ENCODE data around the gene MYO5A. TPM values are rescaled to one million over a fixed set of nuclear protein-coding genes. Genes with fewer than 3 reads are reported as not detected.

MYO5A gene
- total and polyA plus RNA-seq, 2 donors (not counting 3 experiments of a cell fraction or from before 2014, with no cell fraction given), result 31.9 to 91.9 TPM

DNA sequence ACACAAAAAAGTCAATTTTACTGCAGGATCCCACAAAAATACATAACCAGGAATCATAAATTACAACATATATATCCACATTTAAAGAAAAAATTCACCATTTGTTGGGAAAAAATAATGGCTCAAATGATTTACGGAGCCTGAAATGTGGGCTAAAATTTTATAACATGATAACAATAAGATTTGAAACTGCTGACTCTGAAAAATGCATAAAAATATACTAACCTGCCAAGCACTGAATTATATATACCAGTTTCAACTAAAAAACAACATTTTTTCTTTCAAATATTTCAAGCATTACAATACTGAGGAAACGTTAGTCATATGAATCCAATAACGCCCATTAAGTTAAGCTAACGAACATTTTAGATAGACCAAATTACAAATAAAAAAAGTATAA is 220.8 kb downstream of the MYO5A start:
- no TSS peak for BruUV-seq (replicated peaks)
- Histone ChIP-seq H3K4me3 (replicated peaks in 1 of 3; ENCODE audit: insufficient read depth in 1 of 3, low read depth in 1 of 3, low read length in 3 of 3) (no peak overlapping the region), H3K36me3 (ENCODE audit: control insufficient read depth in 2 of 2, extremely low read depth in 1 of 2, insufficient read depth in 2 of 2, low read length in 2 of 2) (peaks cover 3% of the 10 kb centered on the region in 2 experiments), H4K20me1 (replicated peaks; ENCODE audit: control insufficient read depth, extremely low read depth, insufficient read depth, low read length) (no peaks in the 10 kb centered on the region), H3K27ac (ENCODE audit: insufficient read depth, low read depth, low read length) (no peak overlapping the region), H2AFZ (ENCODE audit: low read depth, low read length) (no peak overlapping the region), H3K4me1 (ENCODE audit: control insufficient read depth, extremely low read depth, insufficient read depth, low read length) (peaks cover 2% of the 10 kb centered on the region), H3K9me1 (replicated peaks; ENCODE audit: control insufficient read depth, extremely low read depth, insufficient read depth, low read length) (no peaks in the 10 kb centered on the region), H3K9me3 (replicated peaks; ENCODE audit: control insufficient read depth, insufficient read depth, low read length) (no peaks in the 10 kb centered on the region), H3K9ac (replicated peaks; ENCODE audit: extremely low read depth, insufficient read depth, low read length) (no peak overlapping the region), H3K27me3 (ENCODE audit: control insufficient read depth in 2 of 2, insufficient read depth in 2 of 2, low read length in 2 of 2) (no peaks in the 10 kb centered on the region), H3K4me2 (ENCODE audit: insufficient read depth, low read length) (no peak overlapping the region), H3K79me2 (ENCODE audit: control insufficient read depth, insufficient read depth, low read length) (no peaks in the 10 kb centered on the region)
- intact Hi-C loops (cut with micrococcal nuclease), result no loop called here
- no peak for FAIRE-seq
- DNase-seq (ENCODE audit: low read depth, low spot score), result no peak
- CTCF ChIA-PET, result interaction anchor here (1.2 kb wide), 1 partner anchor 51 kb away, joined by 3 read pairs; no protein-coding TSS in a partner anchor
- TF ChIP-seq, protein P1, sequence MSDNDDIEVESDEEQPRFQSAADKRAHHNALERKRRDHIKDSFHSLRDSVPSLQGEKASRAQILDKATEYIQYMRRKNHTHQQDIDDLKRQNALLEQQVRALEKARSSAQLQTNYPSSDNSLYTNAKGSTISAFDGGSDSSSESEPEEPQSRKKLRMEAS (IDR thresholded peaks at IDR 0.05; ENCODE audit: insufficient read depth, insufficient read length), result no peak
- TF ChIP-seq JUN (IDR thresholded peaks at IDR 0.05; ENCODE audit: borderline replicate concordance, insufficient read depth, insufficient read length, low read depth), result no peak
- TF ChIP-seq, protein P2, sequence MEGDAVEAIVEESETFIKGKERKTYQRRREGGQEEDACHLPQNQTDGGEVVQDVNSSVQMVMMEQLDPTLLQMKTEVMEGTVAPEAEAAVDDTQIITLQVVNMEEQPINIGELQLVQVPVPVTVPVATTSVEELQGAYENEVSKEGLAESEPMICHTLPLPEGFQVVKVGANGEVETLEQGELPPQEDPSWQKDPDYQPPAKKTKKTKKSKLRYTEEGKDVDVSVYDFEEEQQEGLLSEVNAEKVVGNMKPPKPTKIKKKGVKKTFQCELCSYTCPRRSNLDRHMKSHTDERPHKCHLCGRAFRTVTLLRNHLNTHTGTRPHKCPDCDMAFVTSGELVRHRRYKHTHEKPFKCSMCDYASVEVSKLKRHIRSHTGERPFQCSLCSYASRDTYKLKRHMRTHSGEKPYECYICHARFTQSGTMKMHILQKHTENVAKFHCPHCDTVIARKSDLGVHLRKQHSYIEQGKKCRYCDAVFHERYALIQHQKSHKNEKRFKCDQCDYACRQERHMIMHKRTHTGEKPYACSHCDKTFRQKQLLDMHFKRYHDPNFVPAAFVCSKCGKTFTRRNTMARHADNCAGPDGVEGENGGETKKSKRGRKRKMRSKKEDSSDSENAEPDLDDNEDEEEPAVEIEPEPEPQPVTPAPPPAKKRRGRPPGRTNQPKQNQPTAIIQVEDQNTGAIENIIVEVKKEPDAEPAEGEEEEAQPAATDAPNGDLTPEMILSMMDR (IDR thresholded peaks at IDR 0.05; ENCODE audit: extremely low read depth in 1 of 2, insufficient read depth in 1 of 2, low read depth in 1 of 2, low read length in 2 of 2), result no peak
- TF ChIP-seq MYC (IDR thresholded peaks at IDR 0.05; ENCODE audit: low read depth, low read length), result no peak
- TF ChIP-seq EZH2 (IDR thresholded peaks at IDR 0.05; ENCODE audit: borderline replicate concordance, low read depth, low read length, severe bottlenecking), result no peak
- TF ChIP-seq GATA2 (IDR thresholded peaks at IDR 0.05; ENCODE audit: insufficient read depth, insufficient read length, low read depth, low read length), result no peak
- TF ChIP-seq POLR2A (IDR thresholded peaks at IDR 0.05; ENCODE audit: low read depth, low read length), result no peak
- TF ChIP-seq FOS (IDR thresholded peaks at IDR 0.05; ENCODE audit: borderline replicate concordance, insufficient read depth, low read length), result no peak
- no peak for TF ChIP-seq POLR2AphosphoS5 (IDR thresholded peaks at IDR 0.05; ENCODE audit: insufficient read depth, low read depth, low read length)
- POLR2A ChIA-PET, result no interaction called here
- dilution Hi-C loops (cut with MboI; ENCODE audit: extremely low pct_ligation_motif_present, low sequenced_read_pairs), result no loop called here

Measured in endothelial cell of umbilical vein (primary cell).